ENCODE data around the gene C3AR1. TPM values are rescaled to one million over a fixed set of nuclear protein-coding genes. Genes with fewer than 3 reads are reported as not detected.

C3AR1 gene
- total and polyA plus RNA-seq, 10 donors, result 6.9 to 43.6 (median 32.4) TPM

DNA sequence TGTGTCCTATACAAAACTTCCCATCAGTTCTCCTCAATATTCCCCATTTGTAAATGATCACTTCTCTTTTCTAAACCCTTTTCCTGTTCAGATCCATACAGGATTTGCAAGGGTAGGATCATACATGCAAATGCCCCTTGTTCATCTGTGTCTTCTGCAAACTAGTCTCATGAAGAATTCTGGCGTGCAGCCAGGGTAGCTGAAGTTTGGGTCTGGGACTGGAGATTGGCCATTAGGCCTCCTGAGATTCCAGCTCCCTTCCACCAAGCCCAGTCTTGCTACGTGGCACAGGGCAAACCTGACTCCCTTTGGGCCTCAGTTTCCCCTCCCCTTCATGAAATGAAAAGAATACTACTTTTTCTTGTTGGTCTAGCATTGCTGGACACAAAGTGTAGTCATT, 11.3 kb downstream of the C3AR1 start:
- no peaks in the 10 kb centered on the region for H3K27me3 ChIP-seq (replicated peaks in 1 of 7)
- H3K36me3 ChIP-seq, result peaks cover 0 to 77% (median 50%) of the 10 kb centered on the region in 6 donors
- TF ChIP-seq, protein P1, sequence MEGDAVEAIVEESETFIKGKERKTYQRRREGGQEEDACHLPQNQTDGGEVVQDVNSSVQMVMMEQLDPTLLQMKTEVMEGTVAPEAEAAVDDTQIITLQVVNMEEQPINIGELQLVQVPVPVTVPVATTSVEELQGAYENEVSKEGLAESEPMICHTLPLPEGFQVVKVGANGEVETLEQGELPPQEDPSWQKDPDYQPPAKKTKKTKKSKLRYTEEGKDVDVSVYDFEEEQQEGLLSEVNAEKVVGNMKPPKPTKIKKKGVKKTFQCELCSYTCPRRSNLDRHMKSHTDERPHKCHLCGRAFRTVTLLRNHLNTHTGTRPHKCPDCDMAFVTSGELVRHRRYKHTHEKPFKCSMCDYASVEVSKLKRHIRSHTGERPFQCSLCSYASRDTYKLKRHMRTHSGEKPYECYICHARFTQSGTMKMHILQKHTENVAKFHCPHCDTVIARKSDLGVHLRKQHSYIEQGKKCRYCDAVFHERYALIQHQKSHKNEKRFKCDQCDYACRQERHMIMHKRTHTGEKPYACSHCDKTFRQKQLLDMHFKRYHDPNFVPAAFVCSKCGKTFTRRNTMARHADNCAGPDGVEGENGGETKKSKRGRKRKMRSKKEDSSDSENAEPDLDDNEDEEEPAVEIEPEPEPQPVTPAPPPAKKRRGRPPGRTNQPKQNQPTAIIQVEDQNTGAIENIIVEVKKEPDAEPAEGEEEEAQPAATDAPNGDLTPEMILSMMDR (IDR thresholded peaks at IDR 0.05 in 8 of 11, conservative IDR thresholded peaks at IDR 0.05 in 3 of 11), result no peak
- no peak for TF ChIP-seq POLR2AphosphoS5 (IDR thresholded peaks at IDR 0.05)
- no peak for TF ChIP-seq POLR2A (IDR thresholded peaks at IDR 0.05)
- peak overlapping the region in 3 of 8 donors; percentile 13 to 83 (median 19) for H3K27ac ChIP-seq
- no peaks in the 10 kb centered on the region for H3K9me3 ChIP-seq
- 82 to 94% (median 90%) methylated on average over 2 of the region's 2 CpGs for WGBS, 5 donors
- no peak for DNase-seq
- no peak overlapping the region for H3K4me3 ChIP-seq
- peaks cover 0 to 83% (median 15%) of the 10 kb centered on the region in 6 donors for H3K4me1 ChIP-seq
- intact Hi-C loops (cut with DNase I; ENCODE audit: low total_unique reads), result no loop called here

DNA sequence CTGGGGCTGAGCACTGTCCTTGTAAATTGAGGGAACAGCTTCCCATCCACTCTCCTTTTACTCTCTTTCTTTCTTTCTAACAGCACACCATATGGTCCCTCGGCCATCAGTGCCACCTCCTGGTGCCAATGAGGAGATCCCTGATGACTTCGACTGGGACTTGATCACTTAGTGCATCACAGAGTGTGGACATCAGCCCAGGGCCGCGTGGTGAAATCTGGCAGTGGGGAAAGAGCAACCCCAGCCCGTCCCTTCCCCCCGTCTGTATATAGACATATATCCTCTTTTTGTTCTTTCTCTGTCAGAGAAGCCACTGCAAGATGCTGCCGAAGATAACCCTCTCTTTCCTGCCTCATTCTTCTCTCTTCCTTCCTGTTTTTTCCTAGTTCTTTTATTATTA, 13.5 kb downstream of the C3AR1 start:
- peak; percentile 91 for DNase-seq
- Histone ChIP-seq H3K27ac (peak overlapping the region in 6 of 8 donors; percentile 25 to 83 (median 76)), H3K36me3 (peaks cover 0 to 83% (median 71%) of the 10 kb centered on the region in 6 donors), H3K27me3 (replicated peaks in 1 of 7) (no peaks in the 10 kb centered on the region), H3K9me3 (no peaks in the 10 kb centered on the region), H3K4me1 (peaks cover 0 to 68% (median 14%) of the 10 kb centered on the region in 6 donors), H3K4me3 (peak overlapping the region in 1 of 8 donors; percentile 24)
- intact Hi-C loops (cut with DNase I; ENCODE audit: low total_unique reads), result no loop called here
- 33 to 77% (median 56%) methylated on average over 7 of the region's 7 CpGs for WGBS, 5 donors
- peak in 1 of 3 donors; percentile 48 for TF ChIP-seq POLR2AphosphoS5 (IDR thresholded peaks at IDR 0.05)
- no peak for TF ChIP-seq POLR2A (IDR thresholded peaks at IDR 0.05)
- TF ChIP-seq, protein P1 (IDR thresholded peaks at IDR 0.05 in 8 of 11, conservative IDR thresholded peaks at IDR 0.05 in 3 of 11), result no peak

DNA sequence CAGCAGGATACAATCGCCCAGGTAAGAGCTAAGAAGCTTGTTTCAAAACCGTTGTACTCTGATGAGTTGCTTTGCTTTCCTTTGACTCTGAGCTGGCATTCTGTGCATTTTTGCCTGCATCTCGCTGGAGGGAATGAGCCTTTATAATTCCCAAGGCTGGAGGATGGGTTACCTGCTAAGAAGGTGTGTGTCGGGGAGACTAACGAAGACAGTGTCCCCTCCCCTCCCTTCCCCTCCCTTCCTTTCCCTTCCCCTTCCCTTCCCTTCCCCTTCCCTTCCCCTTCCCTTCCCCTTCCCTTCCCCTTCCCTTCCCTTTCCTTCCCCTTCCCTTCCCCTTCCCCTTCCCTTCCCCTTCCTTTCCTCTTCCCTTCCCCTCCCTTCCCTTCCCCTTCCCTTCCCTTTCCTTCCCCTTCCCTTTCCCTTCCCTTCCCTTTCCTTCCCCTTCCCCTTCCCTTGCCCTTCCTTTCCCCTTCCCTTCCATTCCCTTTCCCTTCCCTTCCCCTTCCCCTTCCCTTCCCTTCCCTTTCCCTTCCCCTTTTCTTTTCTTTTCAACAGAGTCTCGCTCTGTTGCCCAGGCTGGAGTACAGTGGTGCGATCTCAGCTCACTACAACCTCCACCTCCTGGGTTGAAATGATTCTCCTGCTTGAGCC, 15.4 kb downstream of the C3AR1 start:
- Histone ChIP-seq H3K27ac (peak overlapping the region in 7 of 8 donors; percentile 46 to 83 (median 64)), H3K9me3 (no peaks in the 10 kb centered on the region), H3K36me3 (peaks cover 0 to 99% (median 83%) of the 10 kb centered on the region in 6 donors), H3K4me1 (peaks cover 0 to 64% (median 20%) of the 10 kb centered on the region in 6 donors), H3K27me3 (replicated peaks in 1 of 7) (no peaks in the 10 kb centered on the region), H3K4me3 (no peak overlapping the region)
- TF ChIP-seq POLR2AphosphoS5 (IDR thresholded peaks at IDR 0.05), result no peak
- TF ChIP-seq, protein P1 (IDR thresholded peaks at IDR 0.05 in 8 of 11, conservative IDR thresholded peaks at IDR 0.05 in 3 of 11), result no peak
- no peak for TF ChIP-seq POLR2A (IDR thresholded peaks at IDR 0.05)
- intact Hi-C loops (cut with DNase I; ENCODE audit: low total_unique reads), result no loop called here
- 84 to 87% (median 86%) methylated on average over 7 of the region's 7 CpGs for WGBS, 5 donors
- no peak for DNase-seq

DNA sequence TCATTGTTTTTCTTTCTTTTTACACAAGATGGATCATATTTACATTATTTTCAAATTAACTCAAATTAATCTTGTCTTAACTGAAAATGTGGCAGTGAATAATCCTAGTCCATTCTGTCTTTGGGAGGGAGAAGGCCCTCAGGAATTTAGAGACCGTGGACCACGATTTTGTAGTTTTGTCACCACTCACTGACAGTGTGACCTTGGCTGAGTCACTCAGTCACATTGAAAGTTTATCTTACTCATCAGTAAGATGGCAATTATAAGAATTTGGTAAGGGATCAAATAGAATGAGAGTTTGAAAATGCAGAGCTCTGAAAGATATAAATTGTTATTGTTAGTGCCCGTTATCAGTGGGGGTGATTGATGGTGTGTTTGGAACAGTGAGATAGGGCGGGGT, 17.3 kb downstream of the C3AR1 start:
- Histone ChIP-seq H3K27me3 (replicated peaks in 1 of 7) (no peaks in the 10 kb centered on the region), H3K9me3 (no peaks in the 10 kb centered on the region), H3K4me3 (no peak overlapping the region), H3K27ac (peak overlapping the region in 1 of 8 donors; percentile 83), H3K4me1 (peaks cover 0 to 56% (median 18%) of the 10 kb centered on the region in 6 donors), H3K36me3 (peaks cover 0 to 99% (median 87%) of the 10 kb centered on the region in 6 donors)
- TF ChIP-seq POLR2AphosphoS5 (IDR thresholded peaks at IDR 0.05) (no peak), POLR2A (IDR thresholded peaks at IDR 0.05) (no peak)
- TF ChIP-seq, protein P1 (IDR thresholded peaks at IDR 0.05 in 8 of 11, conservative IDR thresholded peaks at IDR 0.05 in 3 of 11), result no peak
- 83 to 93% (median 90%) methylated on average over 4 of the region's 4 CpGs for WGBS, 5 donors
- DNase-seq, result no peak
- intact Hi-C loops (cut with DNase I; ENCODE audit: low total_unique reads), result no loop called here

Data from spleen (tissue), 11 donors.